A549 (cell line): ENCODE results near the gene GON7.

Experiments
- BHLHE40 ChIP-seq: IDR thresholded peaks from 2 replicates; pipeline ENCODE4 v1.6.1; 2012; ENCODE audit warnings: low read depth, low read length, inconsistent platforms
- CEBPB ChIP-seq, 2 experiments: fragments of >200 bp in 1 of 2; sonication (Bioruptor Twin) in 1 of 2; formaldehyde crosslinking in 1 of 2; IDR thresholded peaks; 2 replicates each; pipeline ENCODE4 v1.6.1; 2012 to 2016
- CHD2 ChIP-seq: fragments of 150-350 bp; IDR thresholded peaks from 2 replicates; pipeline ENCODE4 v1.6.1; 2014; ENCODE audit warnings: low read length; ENCODE audit not compliant: partially characterized antibody
- KDM5A ChIP-seq: fragments of 200-600 bp; sonication (generic); IDR thresholded peaks from 2 replicates; pipeline ENCODE4 v1.6.1; 2016; ENCODE audit warnings: antibody characterized with exemption, mild to moderate bottlenecking
- MAFK ChIP-seq: fragments of 450-650 bp; IDR thresholded peaks from 2 replicates; pipeline ENCODE4 v1.6.1; 2014; ENCODE audit not compliant: partially characterized antibody
- MAZ ChIP-seq: fragments of 150-350 bp; IDR thresholded peaks from 2 replicates; pipeline ENCODE4 v1.6.1; 2014; ENCODE audit warnings: antibody characterized with exemption, low read depth, low read length, borderline replicate concordance
- MYC ChIP-seq: IDR thresholded peaks from 2 replicates; pipeline ENCODE4 v1.6.1; 2012; ENCODE audit warnings: mild to moderate bottlenecking, inconsistent platforms, low read length, improper control_type of control experiment, borderline replicate concordance
- NR3C1 ChIP-seq: fragments of >200 bp; sonication (Bioruptor Twin); formaldehyde crosslinking; IDR thresholded peaks from 3 replicates; pipeline ENCODE4 v1.6.1; 2017
- POLR2AphosphoS2 ChIP-seq: conservative IDR thresholded peaks from 2 replicates; pipeline ENCODE4 v1.6.1; 2012; ENCODE audit warnings: low read length, improper control_type of control experiment, inconsistent platforms
- RFX5 ChIP-seq: fragments of 450-650 bp; IDR thresholded peaks from 2 replicates; pipeline ENCODE4 v1.7.1; 2014; ENCODE audit warnings: antibody characterized with exemption, mild to moderate bottlenecking, moderate library complexity
- RNF2 ChIP-seq: fragments of 200-600 bp; sonication (generic); IDR thresholded peaks from 2 replicates; pipeline ENCODE4 v1.6.1; 2016; ENCODE audit warnings: low read depth, mild to moderate bottlenecking, antibody characterized with exemption, moderate library complexity, borderline replicate concordance
- TF ChIP-seq, protein P1 (sequence below): fragments of >200 bp; sonication (Bioruptor Twin); formaldehyde crosslinking; IDR thresholded peaks from 3 replicates; pipeline ENCODE4 v1.5.1; 2016
- TF ChIP-seq, protein P2 (sequence below): fragments of >200 bp; sonication (Bioruptor Twin); formaldehyde crosslinking; IDR thresholded peaks from 3 replicates; pipeline ENCODE4 v1.6.1; 2016
- TF ChIP-seq, protein P3 (sequence below): fragments of 200-600 bp; sonication (generic); IDR thresholded peaks from 2 replicates; pipeline ENCODE4 v1.6.1; 2016; ENCODE audit warnings: antibody characterized with exemption, mild to moderate bottlenecking, moderate library complexity

DNA sequence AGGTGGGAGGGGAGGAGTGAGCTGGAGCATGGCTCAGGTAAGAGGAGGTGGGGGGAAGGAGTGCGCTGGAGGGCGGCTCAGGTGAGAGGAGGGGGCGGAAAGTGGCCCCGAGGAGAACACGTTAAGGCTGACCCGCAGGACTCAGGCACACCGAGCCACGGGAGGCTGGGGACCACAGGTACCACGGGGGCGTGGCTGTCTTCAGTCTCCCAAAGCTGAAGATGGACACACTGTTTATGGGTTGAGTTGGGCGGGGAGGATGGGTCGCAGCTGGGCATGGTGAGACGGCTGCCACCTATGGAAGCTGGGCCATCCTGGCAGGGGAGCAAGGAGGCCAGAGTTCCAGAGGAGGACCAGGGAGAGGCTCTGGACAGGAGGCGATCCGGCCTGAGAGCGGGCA, 23.7 kb upstream of the GON7 start:
- no peak for TF ChIP-seq CHD2
- TF ChIP-seq, protein P1, sequence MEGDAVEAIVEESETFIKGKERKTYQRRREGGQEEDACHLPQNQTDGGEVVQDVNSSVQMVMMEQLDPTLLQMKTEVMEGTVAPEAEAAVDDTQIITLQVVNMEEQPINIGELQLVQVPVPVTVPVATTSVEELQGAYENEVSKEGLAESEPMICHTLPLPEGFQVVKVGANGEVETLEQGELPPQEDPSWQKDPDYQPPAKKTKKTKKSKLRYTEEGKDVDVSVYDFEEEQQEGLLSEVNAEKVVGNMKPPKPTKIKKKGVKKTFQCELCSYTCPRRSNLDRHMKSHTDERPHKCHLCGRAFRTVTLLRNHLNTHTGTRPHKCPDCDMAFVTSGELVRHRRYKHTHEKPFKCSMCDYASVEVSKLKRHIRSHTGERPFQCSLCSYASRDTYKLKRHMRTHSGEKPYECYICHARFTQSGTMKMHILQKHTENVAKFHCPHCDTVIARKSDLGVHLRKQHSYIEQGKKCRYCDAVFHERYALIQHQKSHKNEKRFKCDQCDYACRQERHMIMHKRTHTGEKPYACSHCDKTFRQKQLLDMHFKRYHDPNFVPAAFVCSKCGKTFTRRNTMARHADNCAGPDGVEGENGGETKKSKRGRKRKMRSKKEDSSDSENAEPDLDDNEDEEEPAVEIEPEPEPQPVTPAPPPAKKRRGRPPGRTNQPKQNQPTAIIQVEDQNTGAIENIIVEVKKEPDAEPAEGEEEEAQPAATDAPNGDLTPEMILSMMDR, result no peak
- TF ChIP-seq, protein P2, sequence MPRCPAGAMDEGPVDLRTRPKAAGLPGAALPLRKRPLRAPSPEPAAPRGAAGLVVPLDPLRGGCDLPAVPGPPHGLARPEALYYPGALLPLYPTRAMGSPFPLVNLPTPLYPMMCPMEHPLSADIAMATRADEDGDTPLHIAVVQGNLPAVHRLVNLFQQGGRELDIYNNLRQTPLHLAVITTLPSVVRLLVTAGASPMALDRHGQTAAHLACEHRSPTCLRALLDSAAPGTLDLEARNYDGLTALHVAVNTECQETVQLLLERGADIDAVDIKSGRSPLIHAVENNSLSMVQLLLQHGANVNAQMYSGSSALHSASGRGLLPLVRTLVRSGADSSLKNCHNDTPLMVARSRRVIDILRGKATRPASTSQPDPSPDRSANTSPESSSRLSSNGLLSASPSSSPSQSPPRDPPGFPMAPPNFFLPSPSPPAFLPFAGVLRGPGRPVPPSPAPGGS, result no peak
- no peak for TF ChIP-seq MYC
- no peak for TF ChIP-seq BHLHE40
- TF ChIP-seq RNF2, result no peak
- TF ChIP-seq CEBPB (IDR thresholded peaks at IDR 0.05), result no peak
- no peak for TF ChIP-seq RFX5
- TF ChIP-seq NR3C1, result no peak
- TF ChIP-seq MAFK, result no peak
- TF ChIP-seq POLR2AphosphoS2, result no peak
- TF ChIP-seq KDM5A, result no peak
- TF ChIP-seq, protein P3, sequence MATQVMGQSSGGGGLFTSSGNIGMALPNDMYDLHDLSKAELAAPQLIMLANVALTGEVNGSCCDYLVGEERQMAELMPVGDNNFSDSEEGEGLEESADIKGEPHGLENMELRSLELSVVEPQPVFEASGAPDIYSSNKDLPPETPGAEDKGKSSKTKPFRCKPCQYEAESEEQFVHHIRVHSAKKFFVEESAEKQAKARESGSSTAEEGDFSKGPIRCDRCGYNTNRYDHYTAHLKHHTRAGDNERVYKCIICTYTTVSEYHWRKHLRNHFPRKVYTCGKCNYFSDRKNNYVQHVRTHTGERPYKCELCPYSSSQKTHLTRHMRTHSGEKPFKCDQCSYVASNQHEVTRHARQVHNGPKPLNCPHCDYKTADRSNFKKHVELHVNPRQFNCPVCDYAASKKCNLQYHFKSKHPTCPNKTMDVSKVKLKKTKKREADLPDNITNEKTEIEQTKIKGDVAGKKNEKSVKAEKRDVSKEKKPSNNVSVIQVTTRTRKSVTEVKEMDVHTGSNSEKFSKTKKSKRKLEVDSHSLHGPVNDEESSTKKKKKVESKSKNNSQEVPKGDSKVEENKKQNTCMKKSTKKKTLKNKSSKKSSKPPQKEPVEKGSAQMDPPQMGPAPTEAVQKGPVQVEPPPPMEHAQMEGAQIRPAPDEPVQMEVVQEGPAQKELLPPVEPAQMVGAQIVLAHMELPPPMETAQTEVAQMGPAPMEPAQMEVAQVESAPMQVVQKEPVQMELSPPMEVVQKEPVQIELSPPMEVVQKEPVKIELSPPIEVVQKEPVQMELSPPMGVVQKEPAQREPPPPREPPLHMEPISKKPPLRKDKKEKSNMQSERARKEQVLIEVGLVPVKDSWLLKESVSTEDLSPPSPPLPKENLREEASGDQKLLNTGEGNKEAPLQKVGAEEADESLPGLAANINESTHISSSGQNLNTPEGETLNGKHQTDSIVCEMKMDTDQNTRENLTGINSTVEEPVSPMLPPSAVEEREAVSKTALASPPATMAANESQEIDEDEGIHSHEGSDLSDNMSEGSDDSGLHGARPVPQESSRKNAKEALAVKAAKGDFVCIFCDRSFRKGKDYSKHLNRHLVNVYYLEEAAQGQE, result no peak
- TF ChIP-seq MAZ, result no peak
